Measurements from ENCODE around the gene ZNF280D. TPM values are rescaled to one million over a fixed set of nuclear protein-coding genes. Genes with fewer than 3 reads are reported as not detected.

Gene ZNF280D
- total and polyA plus RNA-seq, 2 of the 13 experiments (the other 11 are each of a cell fraction or from before 2014, with no cell fraction given), result 7.1 to 11.9 TPM

DNA sequence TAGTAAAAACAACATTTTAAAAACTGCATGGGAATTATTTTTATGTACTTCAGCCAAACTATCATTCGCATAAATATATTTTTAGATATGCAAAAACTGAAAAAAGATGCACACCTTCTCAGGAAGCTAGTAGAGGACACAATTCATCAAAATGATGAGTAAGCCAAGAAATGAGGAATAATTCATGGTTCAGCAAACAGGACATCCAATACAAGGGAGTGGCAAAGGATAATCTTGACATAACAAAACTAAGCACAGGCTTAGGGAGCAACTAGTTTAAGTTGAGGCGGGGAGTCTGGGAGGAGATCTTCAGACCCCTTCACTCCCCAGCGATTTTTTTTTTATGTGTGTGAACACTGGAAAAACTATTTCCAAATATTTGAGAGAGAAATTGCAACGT lies 93.7 kb downstream of the ZNF280D start (continued):
- no peak for TF ChIP-seq ZNF253 (CRISPR knock-in tag; IDR thresholded peaks at IDR 0.05; ENCODE audit: borderline replicate concordance)

DNA sequence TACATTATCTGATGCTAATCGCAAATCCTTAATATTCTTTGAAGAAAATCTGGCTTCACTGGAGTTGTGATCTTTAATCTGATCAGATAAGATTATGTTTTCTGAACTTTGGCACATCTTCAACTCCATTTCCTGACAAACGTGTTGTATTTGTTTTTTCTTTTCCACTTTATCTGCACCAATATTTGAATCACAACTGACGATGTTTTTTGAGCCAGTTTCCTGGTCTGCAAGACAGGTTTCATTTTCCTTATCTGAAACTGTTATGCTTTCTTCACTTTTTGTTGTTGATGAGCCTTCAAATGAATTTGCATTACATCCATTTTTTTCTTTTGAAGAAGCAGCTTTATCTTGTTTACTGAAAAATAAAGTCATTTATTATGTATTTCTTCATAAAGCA lies 101.5 kb downstream of the ZNF280D start:
- no peak for ATAC-seq
- no peak for FAIRE-seq
- 60% methylated on average over 3 of the region's 3 CpGs for WGBS (ENCODE audit: low lambda C conversion rate)
- Histone ChIP-seq H2AFZ (ENCODE audit: low read length) (no peak overlapping the region), H3K4me3 (replicated peaks in 1 of 3; ENCODE audit: insufficient read depth in 1 of 3, low read depth in 2 of 3, low read length in 3 of 3) (no peak overlapping the region), H3K27ac (ENCODE audit: extremely low read length, insufficient read depth, low read length) (no peak overlapping the region), H3K9ac (ENCODE audit: insufficient read depth, low read depth, low read length) (no peak overlapping the region), H3K27me3 (ENCODE audit: control insufficient read depth in 1 of 2, insufficient read depth in 2 of 2, low read length in 2 of 2) (no peaks in the 10 kb centered on the region), H3K79me2 (ENCODE audit: insufficient read depth, low read length) (no peaks in the 10 kb centered on the region), H4K20me1 (ENCODE audit: insufficient read depth, low read length) (no peaks in the 10 kb centered on the region), H3K4me1 (ENCODE audit: insufficient read depth, low read length) (peaks cover 8% of the 10 kb centered on the region), H3K9me3 (ENCODE audit: low read length) (no peaks in the 10 kb centered on the region), H3K4me2 (ENCODE audit: low read depth, low read length) (no peak overlapping the region), H3K36me3 (replicated peaks in 1 of 2; ENCODE audit: control insufficient read depth in 1 of 2, insufficient read depth in 2 of 2, low read length in 2 of 2) (no peaks in the 10 kb centered on the region)
- TF ChIP-seq, protein P1, sequence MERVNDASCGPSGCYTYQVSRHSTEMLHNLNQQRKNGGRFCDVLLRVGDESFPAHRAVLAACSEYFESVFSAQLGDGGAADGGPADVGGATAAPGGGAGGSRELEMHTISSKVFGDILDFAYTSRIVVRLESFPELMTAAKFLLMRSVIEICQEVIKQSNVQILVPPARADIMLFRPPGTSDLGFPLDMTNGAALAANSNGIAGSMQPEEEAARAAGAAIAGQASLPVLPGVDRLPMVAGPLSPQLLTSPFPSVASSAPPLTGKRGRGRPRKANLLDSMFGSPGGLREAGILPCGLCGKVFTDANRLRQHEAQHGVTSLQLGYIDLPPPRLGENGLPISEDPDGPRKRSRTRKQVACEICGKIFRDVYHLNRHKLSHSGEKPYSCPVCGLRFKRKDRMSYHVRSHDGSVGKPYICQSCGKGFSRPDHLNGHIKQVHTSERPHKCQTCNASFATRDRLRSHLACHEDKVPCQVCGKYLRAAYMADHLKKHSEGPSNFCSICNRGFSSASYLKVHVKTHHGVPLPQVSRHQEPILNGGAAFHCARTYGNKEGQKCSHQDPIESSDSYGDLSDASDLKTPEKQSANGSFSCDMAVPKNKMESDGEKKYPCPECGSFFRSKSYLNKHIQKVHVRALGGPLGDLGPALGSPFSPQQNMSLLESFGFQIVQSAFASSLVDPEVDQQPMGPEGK (CRISPR knock-in tag; IDR thresholded peaks at IDR 0.05), result no peak
- TF ChIP-seq, protein P2, sequence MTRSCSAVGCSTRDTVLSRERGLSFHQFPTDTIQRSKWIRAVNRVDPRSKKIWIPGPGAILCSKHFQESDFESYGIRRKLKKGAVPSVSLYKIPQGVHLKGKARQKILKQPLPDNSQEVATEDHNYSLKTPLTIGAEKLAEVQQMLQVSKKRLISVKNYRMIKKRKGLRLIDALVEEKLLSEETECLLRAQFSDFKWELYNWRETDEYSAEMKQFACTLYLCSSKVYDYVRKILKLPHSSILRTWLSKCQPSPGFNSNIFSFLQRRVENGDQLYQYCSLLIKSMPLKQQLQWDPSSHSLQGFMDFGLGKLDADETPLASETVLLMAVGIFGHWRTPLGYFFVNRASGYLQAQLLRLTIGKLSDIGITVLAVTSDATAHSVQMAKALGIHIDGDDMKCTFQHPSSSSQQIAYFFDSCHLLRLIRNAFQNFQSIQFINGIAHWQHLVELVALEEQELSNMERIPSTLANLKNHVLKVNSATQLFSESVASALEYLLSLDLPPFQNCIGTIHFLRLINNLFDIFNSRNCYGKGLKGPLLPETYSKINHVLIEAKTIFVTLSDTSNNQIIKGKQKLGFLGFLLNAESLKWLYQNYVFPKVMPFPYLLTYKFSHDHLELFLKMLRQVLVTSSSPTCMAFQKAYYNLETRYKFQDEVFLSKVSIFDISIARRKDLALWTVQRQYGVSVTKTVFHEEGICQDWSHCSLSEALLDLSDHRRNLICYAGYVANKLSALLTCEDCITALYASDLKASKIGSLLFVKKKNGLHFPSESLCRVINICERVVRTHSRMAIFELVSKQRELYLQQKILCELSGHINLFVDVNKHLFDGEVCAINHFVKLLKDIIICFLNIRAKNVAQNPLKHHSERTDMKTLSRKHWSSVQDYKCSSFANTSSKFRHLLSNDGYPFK (CRISPR knock-in tag; IDR thresholded peaks at IDR 0.05; ENCODE audit: borderline replicate concordance), result no peak
- TF ChIP-seq SRY (CRISPR knock-in tag; IDR thresholded peaks at IDR 0.05), result no peak
- no peak for TF ChIP-seq ZNF3 (CRISPR knock-in tag; IDR thresholded peaks at IDR 0.05)
- TF ChIP-seq TAF1 (CRISPR knock-in tag; IDR thresholded peaks at IDR 0.05), result no peak
- no peak for TF ChIP-seq NR1H2 (CRISPR knock-in tag; IDR thresholded peaks at IDR 0.05; ENCODE audit: borderline replicate concordance, low read depth)
- TF ChIP-seq, protein P3, sequence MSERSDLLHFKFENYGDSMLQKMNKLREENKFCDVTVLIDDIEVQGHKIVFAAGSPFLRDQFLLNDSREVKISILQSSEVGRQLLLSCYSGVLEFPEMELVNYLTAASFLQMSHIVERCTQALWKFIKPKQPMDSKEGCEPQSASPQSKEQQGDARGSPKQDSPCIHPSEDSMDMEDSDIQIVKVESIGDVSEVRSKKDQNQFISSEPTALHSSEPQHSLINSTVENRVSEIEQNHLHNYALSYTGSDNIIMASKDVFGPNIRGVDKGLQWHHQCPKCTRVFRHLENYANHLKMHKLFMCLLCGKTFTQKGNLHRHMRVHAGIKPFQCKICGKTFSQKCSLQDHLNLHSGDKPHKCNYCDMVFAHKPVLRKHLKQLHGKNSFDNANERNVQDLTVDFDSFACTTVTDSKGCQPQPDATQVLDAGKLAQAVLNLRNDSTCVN (CRISPR knock-in tag; IDR thresholded peaks at IDR 0.05; ENCODE audit: borderline replicate concordance), result no peak
- no peak for TF ChIP-seq NCOR1 (IDR thresholded peaks at IDR 0.05; ENCODE audit: borderline replicate concordance, low read length)
- TF ChIP-seq KLF9 (CRISPR knock-in tag; IDR thresholded peaks at IDR 0.05; ENCODE audit: low read depth), result no peak
- BruUV-seq (replicated peaks), result no TSS peak
- no peak for DNase-seq (ENCODE audit: low spot score)
- in situ Hi-C loops (cut with HindIII; ENCODE audit: extremely low pct_ligation_motif_present, low pct_unique_long_range_greater_than_20kb) (no loop called here), intact Hi-C loops (cut with micrococcal nuclease; ENCODE audit: unreplicated experiment) (no loop called here)
- POLR2A ChIA-PET, result no interaction called here
- CTCF ChIA-PET (ENCODE audit: low intra/inter-chr PET ratio, low total read pairs), result no interaction called here
